ENCODE data around the gene PSORS1C1.

GRCh38 chr6:31132806-31133205 lies 18.2 kb downstream of the PSORS1C1 start:
- TF ChIP-seq POLR2A (IDR thresholded peaks at IDR 0.05) (no peak), CTCF (IDR thresholded peaks at IDR 0.05) (no peak)

All from ovary (tissue), 3 donors.